ENCODE data around the gene ADAMTSL3. TPM values are rescaled to one million over a fixed set of nuclear protein-coding genes. Genes with fewer than 3 reads are reported as not detected.
"Not testable (repeated sequence)": the region's sequence is repeated elsewhere in the genome, so short reads cannot be mapped to it uniquely, and the experiment has no call there.

ADAMTSL3 gene
- total RNA-seq, 1 experiment from 2014 or later = 2.6 TPM

DNA sequence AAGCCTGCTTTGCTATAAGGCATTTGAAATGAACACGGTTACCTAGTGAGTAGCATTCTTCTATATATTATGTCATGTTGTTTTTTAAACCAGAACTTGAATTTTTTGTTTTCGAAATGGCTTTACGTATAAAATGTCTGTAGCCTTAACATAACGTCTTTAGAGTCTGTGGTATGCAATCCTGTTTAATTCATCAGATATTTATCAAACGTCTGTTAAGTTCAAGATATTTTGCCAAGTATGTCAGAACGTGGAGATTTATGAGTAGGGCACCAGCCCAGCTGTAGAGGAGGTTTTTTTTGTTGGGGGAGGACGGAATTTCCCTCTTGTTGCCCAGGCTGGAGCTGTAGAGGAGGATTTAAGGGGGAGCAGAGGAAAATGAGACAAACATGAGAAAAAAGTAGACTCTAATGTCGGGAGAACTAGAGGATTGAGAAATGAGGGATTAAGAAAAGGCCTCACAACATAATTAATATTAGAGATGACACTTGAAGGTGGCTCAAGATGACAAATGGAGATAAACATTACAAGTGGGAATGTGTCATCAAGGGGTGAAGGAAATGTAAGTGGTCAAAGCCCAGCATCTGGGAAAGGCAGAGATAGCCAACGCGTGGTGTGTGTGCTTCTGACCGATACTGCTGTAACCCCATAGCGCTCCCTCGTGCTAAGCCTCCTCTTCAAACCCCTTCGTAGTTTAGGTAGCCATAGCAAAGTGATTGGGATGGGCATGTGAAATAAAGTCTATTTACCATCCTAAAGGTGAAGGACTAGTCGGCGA is 427.7 kb downstream of the ADAMTSL3 start:
- Histone ChIP-seq H3K4me3 (no peak overlapping the region), H3K9me3 (replicated peaks) (no peaks in the 10 kb centered on the region), H3K27ac (no peak overlapping the region), H3K27me3 (replicated peaks) (no peaks in the 10 kb centered on the region), H3K36me3 (no peaks in the 10 kb centered on the region), H3K4me1 (replicated peaks) (no peaks in the 10 kb centered on the region)
- no peak for DNase-seq (ENCODE audit: low read depth in 1 of 2, low spot score in 2 of 2)

DNA sequence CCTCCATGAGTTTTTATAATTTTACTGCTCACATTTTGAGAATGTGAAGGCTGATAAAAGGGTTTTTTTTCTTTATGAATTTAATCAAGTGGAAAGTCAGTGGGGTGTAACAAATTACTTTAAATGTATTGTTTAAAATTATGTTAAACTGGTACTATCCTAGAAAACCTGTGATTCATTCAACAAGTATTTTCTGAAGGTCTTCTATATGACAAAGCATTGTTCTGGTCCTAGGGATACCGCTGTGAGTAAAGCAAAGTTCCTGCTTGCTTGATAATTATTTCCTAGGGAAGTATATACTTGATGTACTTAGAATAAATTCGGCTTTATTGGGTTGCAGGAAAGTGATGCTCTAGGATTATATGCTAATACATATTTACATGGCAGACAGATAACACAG is 428.8 kb downstream of the ADAMTSL3 start:
- Histone ChIP-seq H3K27me3 (replicated peaks) (no peaks in the 10 kb centered on the region), H3K9me3 (replicated peaks) (no peaks in the 10 kb centered on the region), H3K4me3 (no peak overlapping the region), H3K4me1 (replicated peaks) (no peaks in the 10 kb centered on the region), H3K27ac (no peak overlapping the region), H3K36me3 (no peaks in the 10 kb centered on the region)
- no peak for DNase-seq (ENCODE audit: low read depth in 1 of 2, low spot score in 2 of 2)

- not testable (repeated sequence) for H3K27me3 ChIP-seq (replicated peaks); DNase-seq (ENCODE audit: low read depth in 1 of 2, low spot score in 2 of 2); H3K4me3 ChIP-seq; H3K36me3 ChIP-seq; H3K27ac ChIP-seq; H3K9me3 ChIP-seq (replicated peaks); H3K4me1 ChIP-seq (replicated peaks)
Measured at GRCh38 chr15:84086071-84086470, 432.1 kb downstream of the ADAMTSL3 start.

Other genes with a start within 250 kb of the ADAMTSL3 start
- 0.60 and 0.66 TPM in 2 replicates for gene SH3GL3, start 206.8 kb upstream of the ADAMTSL3 start, total RNA-seq (2014; rRNA removed; shearing (Covaris generic))

Measured in SJSA1 (cell line).